Hematopoietic multipotent progenitor cell treated with erythropoietin and hydrocortisone succinate and interleukin-3 and kit ligand, for 15 days (in vitro differentiated cells): ENCODE measurements around the gene ERCC6L.
"Not testable (repeated sequence)": the region's sequence is repeated elsewhere in the genome, so short reads cannot be mapped to it uniquely, and the experiment has no call there.

Experiments
- DNase-seq: peaks from one replicate; pipeline ENCODE4 v3.0.0-alpha.2; 2015; ENCODE audit warnings: low spot score

The ERCC6L gene

GRCh38 chrX:72245461-72246089 lies 6.7 kb upstream of the ERCC6L start:
- peak; percentile 41 for DNase-seq

GRCh38 chrX:72243472-72243871 lies 4.6 kb upstream of the ERCC6L start:
- no peak for DNase-seq

- no peak for DNase-seq
Observed at GRCh38 chrX:72240976-72241375, 2.1 kb upstream of the ERCC6L start.

GRCh38 chrX:72238183-72238582 lies 644 bp downstream of the ERCC6L start:
- no peak for DNase-seq

GRCh38 chrX:72236841-72237240 lies 2.0 kb downstream of the ERCC6L start:
- DNase-seq, result no peak

GRCh38 chrX:72230290-72230689 lies 8.5 kb downstream of the ERCC6L start:
- DNase-seq, result no peak

- DNase-seq, result not testable (repeated sequence)
Observed at GRCh38 chrX:72220375-72220774, 18.5 kb downstream of the ERCC6L start.

- DNase-seq, result no peak
Observed at GRCh38 chrX:72216973-72217372, 21.9 kb downstream of the ERCC6L start.

GRCh38 chrX:72208126-72208800 lies 30.6 kb downstream of the ERCC6L start:
- no peak for DNase-seq

- DNase-seq, result no peak
Observed at GRCh38 chrX:72207366-72207765, 31.5 kb downstream of the ERCC6L start.

GRCh38 chrX:72205706-72206105 lies 33.1 kb downstream of the ERCC6L start:
- DNase-seq, result no peak

GRCh38 chrX:72203421-72203820 lies 35.4 kb downstream of the ERCC6L start:
- no peak for DNase-seq

- DNase-seq, result no peak
Observed at GRCh38 chrX:72202792-72203401, 35.9 kb downstream of the ERCC6L start.

GRCh38 chrX:72201836-72202536 lies 36.8 kb downstream of the ERCC6L start:
- DNase-seq, result no peak

GRCh38 chrX:72182924-72183323 lies 55.9 kb downstream of the ERCC6L start:
- DNase-seq, result no peak

- peak; percentile 88 for DNase-seq
Observed at GRCh38 chrX:72181178-72182125, 57.4 kb downstream of the ERCC6L start, which contains the start of gene PIN4. Gene PIN4 (plus strand): TSS chrX:72181757. CDS start chrX:72181786, 29 bp downstream.

GRCh38 chrX:72180539-72180938 lies 58.3 kb downstream of the ERCC6L start:
- DNase-seq, result peak; percentile 13

- no peak for DNase-seq
Observed at GRCh38 chrX:72176981-72177380, 61.8 kb downstream of the ERCC6L start.

GRCh38 chrX:72176289-72176688 lies 62.5 kb downstream of the ERCC6L start:
- not testable (repeated sequence) for DNase-seq

- DNase-seq, result no peak
Observed at GRCh38 chrX:72169008-72169728, 69.7 kb downstream of the ERCC6L start.

GRCh38 chrX:72165551-72165950 lies 73.3 kb downstream of the ERCC6L start:
- DNase-seq, result no peak
